Adrenal gland (tissue), 5 donors: ENCODE measurements around the gene MALRD1.

Experiments used
- POLR2A ChIP-seq, 2 donors: fragments of 450-650 bp; IDR thresholded peaks; one replicate each; pipeline ENCODE4 v1.6.1; 2017; ENCODE audit warnings: antibody characterized with exemption in 2 of 2, mild to moderate bottlenecking in 2 of 2, moderate library complexity in 1 of 2
- TF ChIP-seq, protein P1 (sequence below), 6 experiments: fragments of 450-650 bp in 4 of 6; fragments of 200-600 bp in 2 of 6; sonication (generic) in 1 of 6; IDR thresholded peaks; 1 replicate in 5 of 6; 2 replicates in 1 of 6; pipeline versions ENCODE4 v1.5.1 to v1.8.0; 2016 to 2021; ENCODE audit warnings: antibody characterized with exemption in 6 of 6, mild to moderate bottlenecking in 2 of 6, moderate library complexity in 1 of 6
- donor health status: DM: no; HTN: no; CAD: no.

DNA sequence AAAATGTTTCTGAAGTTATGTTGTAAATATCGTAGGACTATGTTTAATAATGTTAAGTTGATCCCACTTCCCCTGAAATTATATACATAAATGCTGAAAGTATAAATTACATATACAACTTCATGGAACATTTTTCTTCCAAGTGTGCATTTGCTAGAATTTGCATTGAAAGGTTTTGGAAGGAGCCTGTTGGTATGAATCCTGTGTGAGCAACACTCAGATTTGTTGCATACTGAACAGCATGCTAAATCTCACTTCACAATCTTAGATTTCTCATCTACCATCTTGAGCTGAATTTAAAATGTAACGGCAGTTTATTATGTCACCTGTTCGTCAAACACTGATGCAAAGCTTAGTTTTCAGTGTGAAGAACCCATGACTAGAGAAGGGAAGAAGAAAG lies 172.6 kb downstream of the MALRD1 start:
- TF ChIP-seq POLR2A (IDR thresholded peaks at IDR 0.05): no peak
- TF ChIP-seq, protein P1, sequence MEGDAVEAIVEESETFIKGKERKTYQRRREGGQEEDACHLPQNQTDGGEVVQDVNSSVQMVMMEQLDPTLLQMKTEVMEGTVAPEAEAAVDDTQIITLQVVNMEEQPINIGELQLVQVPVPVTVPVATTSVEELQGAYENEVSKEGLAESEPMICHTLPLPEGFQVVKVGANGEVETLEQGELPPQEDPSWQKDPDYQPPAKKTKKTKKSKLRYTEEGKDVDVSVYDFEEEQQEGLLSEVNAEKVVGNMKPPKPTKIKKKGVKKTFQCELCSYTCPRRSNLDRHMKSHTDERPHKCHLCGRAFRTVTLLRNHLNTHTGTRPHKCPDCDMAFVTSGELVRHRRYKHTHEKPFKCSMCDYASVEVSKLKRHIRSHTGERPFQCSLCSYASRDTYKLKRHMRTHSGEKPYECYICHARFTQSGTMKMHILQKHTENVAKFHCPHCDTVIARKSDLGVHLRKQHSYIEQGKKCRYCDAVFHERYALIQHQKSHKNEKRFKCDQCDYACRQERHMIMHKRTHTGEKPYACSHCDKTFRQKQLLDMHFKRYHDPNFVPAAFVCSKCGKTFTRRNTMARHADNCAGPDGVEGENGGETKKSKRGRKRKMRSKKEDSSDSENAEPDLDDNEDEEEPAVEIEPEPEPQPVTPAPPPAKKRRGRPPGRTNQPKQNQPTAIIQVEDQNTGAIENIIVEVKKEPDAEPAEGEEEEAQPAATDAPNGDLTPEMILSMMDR (IDR thresholded peaks at IDR 0.05): no peak
